NCI-H187 (cell line): ENCODE measurements around the gene ARL6IP5.

ENCODE experiments used
- DNase-seq, 2 experiments: peaks; one replicate each; lab custom pipeline; 2025; lab: John Stamatoyannopoulos, UW

ARL6IP5 gene

DNA sequence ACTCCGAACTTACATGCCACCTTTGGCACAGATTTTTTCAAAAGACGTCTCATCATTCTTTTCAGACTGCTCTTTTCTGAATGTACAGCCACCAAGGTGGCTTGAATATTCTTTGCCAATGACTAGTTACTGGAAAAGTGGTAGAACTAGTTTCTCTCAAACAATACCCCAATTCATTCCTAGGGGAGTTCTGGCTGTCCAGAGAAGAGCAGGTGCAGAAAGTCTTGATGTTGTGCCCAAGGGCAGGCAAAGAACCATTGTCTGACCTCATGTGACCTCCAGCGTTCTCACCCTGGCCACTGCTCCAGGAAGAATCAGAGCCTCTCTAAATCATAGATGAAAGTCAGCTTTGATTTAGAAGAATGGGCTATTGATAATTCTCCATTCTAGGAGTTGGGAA lies 32.2 kb downstream of the ARL6IP5 start:
- DNase-seq = no peak

DNA sequence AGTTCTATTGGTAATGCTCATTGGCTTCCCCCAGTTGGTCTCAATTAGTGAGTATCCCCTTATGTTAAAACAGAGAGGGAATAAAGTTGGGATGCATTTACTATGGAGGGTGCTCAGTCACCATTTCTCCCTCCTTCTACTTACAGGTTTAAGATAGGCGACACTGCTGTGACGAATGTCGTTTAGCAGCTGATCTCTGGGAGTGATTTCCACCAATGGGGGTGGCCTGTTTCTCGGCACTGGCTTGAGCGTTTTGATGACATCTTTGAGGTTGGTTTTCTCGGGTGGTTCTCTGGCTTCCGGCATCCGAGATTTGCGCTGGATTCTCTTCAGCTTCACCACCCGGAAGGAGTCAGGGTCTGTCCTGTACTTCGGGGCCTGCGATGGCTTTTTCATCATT lies 33.8 kb downstream of the ARL6IP5 start:
- no peak for DNase-seq

DNA sequence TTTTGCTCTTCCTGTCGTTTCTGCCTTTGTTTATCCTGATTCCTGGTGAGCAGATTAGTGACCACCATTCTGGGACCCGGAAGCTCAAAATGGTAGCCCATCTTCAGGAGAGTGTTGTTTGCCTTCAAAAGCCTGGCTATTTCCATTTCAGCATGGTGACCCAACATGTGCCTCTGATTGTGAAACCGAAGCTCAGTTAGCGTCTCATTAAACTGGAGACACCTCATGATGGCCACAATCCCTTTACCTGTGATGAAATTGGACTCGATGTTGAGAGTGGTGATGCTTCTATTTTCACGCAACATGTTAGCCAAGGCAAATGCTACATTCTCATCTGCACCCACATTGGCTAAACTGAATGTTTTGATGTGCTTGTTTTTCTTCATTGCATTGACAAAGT lies 34.4 kb downstream of the ARL6IP5 start:
- DNase-seq = no peak

DNA sequence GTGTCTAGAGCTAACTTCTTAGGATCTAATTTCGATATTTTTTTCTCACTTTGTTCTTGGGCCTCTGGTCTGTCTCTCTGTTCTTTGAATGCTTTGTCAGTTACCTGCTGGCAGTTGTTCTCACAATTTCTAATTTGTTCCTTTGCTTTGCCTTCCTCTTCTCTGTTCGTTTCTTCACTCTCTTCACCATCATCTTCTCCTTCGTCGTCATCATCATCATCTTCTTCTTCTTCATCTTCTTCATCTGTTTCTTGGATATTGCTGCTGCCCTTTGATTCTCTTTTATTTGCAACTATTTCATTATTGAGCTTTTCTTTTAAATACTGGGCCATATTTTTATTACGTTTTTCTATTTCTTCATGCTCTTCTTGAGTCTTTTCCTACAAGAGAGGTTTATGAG lies 34.9 kb downstream of the ARL6IP5 start:
- DNase-seq = no peak

DNA sequence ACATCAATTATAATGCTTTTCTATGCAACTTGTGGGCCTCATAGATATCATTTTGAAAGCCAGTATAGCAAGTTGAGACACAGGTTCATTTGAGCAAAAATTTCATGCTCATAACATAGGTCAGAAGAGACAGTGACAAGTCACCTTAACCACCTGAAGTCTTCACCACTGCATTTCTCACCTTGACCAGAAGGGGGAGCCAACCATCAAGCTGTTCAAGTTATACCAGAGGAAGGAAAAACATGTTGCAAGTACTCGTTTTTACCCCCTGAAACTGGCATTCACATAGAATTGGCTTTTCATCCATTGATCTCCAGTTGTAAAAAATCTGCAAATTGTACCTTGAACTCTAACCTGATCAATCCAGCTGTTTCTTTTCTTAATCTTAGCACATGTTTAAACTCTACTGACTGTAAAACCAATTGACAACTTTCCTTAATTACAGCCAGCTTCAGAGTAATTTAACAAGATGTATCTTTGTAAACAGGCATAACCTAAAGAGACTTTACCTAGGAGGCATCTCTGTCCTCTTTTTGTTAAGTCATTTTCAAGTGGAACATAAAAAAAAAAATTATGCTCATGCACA lies 36.2 kb downstream of the ARL6IP5 start:
- DNase-seq = peak; percentile 7 to 12

DNA sequence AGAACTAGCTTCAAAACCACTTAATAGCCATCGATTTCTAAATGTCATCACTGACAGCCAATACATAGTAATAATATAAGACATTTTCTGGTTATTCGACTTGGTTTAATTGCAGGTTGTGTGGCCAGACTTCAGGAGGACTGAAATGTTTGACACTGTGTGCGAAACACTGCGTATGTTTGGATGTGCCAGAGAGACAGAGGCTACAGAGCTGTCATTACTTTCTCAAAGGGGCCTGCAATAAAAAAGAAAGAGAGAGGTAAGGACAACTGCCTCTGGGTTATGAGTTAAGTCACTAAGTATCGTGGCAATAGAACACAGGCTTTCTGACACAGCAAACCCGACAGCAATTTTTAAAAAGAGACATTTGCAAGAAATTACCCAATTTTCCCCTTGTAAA lies 36.8 kb downstream of the ARL6IP5 start:
- DNase-seq = no peak

DNA sequence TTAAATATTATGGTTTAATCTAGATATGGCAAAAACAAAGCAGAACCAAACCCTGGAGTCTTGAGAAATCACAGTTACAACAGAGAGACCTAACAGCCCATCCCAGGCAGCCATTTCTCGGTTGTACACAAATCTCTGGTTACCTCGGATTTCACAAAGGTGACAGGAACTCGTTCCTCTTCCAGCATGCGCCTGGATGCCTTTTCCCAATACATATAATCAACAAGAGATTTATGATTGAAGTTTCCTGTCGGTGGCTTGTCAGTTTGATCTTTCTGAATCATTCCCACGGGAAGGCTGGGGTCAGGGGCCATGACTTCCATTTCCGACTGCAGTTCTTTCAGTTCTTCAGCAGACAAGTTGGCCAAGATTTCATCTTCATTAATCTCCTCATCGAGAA lies 37.2 kb downstream of the ARL6IP5 start:
- no peak for DNase-seq

DNA sequence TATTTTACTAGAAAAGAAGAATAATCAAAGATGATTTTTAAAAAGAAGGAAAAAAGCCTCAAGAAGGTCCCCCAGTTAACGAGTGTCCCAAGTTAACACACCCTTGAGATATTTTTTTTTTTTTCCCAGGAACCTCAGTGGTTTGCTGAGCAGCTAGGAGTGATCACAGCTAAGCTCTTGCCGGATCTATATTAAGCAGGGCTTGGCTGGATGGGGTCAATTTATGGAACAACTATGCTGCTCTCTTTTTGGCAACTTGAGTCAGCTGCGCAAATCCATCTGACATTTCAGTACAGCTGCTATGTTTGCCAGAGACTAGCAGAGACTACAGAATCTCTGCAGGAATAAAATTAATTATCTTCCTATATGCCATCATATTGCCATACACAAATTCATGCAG lies 37.7 kb downstream of the ARL6IP5 start, which contains the start of gene LMOD3:
TSS of gene LMOD3 (minus strand) at position 193 of the 400 bp plus-strand sequence. CDS start 209 bp downstream, outside the sequence.
- no peak for DNase-seq

DNA sequence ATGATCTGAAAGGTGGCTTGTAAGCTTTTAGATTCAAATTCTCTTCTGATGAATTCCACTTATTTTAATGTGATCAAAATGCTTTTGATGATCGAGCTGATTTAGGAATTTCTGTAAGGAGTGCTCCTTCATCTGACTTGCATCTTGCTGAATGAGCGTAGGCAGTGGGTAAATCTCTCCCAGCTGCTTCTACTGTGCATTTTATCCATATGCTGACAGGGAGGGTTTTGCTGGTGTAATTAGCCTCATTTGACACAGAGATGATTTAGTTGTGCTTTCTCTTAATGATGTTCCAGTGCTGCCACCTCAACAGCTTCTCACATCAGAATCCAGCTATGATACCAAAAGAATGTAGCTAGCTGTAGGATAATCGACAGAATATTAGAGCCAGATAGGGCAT lies 41.5 kb downstream of the ARL6IP5 start:
- no peak for DNase-seq

DNA sequence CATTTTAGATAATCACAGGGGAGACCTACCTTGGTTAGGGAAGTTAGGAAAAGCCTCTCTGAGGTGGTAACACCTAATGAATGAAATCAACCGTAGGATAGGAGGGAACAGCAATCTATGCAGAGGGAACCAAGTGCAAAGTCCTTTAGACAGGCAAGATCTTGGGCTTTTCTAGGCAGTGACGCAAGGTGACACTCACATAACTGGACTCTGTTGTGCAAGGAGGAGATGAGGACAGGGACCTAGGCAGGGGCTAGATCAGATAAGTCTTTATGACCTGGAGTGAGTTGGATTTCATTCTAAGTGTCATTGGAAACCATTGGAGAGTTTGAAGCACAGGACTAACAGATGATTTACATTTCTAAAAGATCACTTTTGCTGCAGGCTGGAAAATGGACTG lies 42.3 kb downstream of the ARL6IP5 start:
- DNase-seq = no peak

DNA sequence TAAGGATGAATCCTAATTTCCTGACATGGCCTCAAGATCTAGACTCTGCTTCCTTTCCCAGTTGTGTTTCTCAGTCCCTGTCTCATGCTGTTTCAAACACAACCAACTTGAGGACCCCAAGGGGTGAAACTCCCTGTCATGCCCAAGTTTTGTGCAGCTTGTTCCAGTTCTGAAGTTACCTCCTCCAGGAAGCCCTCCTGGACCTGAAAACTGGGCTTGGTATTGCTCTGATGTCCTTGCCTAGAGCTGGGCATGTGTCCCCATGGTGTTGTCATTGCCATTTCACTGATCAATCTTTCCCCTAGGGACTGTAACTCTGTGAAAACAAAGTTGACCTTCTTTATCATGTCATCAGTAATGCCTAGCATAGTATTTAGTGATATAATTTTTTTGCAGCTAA lies 43.8 kb downstream of the ARL6IP5 start:
- no peak for DNase-seq

DNA sequence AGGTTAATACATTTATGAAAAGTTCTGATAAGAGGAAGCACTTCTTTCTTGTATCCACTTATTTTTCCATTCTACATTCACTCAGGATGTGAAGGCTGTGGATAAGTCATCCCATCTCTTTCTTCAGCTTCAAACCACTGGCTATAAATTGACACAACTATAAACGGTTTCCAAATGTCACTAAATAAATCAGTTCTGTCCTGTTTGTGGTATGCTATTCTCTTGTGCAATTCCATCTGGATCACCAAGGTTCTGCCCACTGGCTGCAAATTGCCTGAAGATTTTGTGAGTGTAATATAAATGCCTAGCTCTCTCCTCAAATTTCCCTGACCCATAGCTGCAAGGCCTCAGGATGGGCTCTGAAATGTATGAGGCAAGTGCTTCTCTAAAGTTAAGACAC lies 44.8 kb downstream of the ARL6IP5 start:
- no peak for DNase-seq

DNA sequence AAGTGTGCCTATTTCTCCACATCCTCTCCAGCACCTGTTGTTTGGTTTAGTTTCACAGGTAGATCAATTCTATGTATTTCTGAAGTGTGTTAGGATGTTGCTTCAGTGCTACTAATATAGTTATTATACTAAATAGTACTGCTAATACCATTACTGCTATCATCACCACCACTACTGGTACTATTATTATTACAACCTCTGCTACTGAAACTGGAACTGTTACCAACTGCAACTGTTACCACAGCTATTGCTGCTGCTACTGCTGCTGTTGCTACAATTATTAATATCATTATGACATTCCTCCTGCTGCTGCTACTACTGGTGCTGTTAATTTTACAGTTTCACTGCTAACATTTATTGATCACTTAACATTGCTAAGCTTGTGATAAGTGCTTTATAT lies 46.0 kb downstream of the ARL6IP5 start:
- DNase-seq = no peak

DNA sequence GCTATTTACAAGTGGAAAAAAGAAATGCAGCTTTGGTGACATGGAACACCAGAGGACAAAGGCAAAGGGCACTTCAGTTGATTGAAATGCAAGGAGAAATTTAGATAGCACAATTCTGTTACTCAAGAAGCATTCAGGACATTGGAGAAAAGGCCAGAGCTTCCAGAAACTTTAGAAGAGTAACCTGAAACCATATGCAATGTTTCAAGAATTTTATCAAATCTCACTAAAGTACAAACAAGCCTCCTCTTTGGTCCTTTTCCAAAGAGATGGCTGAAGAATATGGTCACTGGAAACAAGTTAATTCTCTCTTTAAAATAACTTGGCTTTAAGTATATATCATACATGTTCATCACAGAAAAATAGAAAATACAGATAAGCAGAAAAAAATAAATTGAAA lies 52.3 kb downstream of the ARL6IP5 start:
- no peak for DNase-seq

DNA sequence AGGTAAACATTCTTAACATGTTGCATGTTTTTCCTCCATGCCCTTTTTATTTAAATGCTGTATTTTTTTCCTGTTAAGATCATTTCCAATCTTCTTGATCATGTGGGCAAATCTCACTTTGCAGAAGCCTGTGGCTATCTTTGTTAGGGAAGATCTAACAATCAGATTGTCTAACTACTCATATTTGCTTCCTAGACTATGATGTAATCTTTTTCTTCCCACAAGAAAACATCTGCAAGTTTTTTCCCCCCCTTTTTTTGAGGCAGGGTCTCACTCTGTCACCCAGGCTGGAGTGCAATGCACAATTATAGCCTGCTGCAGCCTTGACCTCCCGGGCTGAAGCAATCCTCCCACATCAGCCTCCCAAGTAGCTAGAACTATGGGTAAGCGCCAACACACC lies 52.7 kb downstream of the ARL6IP5 start:
- DNase-seq = no peak

DNA sequence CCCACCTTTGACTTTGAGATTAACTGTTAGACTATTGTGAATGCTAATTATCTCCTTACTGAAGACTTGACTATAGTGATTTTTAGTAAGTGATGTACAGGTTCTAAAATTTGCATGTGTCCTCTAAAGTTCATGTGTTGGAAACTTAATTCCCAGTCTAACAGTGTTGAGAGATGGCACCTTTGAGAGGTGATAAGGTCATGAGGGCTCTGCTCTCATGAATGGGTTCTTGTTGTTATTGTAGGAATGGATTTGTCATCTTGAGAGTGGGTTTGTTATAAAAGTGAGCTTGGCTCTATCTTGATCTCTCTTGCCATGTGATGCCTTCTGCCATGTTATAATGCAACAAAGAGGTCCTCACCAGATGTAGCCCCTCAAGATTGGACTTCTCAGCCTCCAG lies 56.6 kb downstream of the ARL6IP5 start:
- DNase-seq = no peak

DNA sequence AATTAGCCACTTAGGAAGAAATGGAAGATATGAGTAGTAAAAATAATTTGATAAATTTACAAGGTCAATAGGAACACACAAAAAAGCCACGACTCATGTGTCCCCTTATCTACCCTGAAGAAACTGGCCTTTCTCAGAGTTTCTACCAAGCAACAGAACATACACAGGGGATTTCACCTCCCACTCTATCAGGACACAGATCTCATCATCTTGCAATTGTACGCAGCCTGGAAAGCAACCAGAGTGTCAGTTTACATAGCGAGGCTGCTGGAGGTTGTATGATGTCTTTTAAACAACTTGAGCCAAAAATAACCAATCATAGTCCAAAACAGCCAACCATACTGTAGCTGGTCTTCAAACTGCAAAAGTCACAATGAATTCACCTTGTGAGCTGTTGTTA lies 57.4 kb downstream of the ARL6IP5 start:
- DNase-seq = no peak

DNA sequence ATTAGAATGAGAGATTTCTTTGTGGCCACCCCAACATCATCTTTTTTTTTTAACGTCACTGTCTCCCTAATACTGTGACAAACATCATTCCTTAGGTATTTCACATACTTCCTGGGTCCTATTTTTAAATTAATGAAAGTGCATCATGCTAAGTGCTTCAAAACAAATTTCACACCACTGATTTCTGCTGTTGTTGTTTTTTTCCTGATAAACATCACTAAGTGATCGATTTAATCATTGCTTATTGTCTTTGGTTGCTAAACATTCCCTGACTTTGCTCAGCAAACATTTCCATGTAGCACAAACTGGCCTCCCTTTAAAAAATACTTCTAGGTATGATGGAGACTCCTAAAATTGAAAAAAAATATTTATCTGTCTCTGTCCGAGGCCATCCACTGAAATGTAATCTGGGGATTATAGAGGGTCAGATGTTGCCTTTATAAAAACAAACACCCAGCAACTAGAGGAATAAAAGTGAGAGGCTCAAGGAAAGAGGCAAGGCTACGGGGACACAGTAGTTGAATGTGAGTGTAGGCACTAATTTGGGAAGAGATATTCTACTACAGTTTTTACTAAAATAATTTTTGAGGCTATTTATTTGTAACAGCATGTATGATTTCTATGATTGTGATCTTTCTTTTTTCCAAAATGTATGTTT lies 58.2 kb downstream of the ARL6IP5 start:
- no peak for DNase-seq

DNA sequence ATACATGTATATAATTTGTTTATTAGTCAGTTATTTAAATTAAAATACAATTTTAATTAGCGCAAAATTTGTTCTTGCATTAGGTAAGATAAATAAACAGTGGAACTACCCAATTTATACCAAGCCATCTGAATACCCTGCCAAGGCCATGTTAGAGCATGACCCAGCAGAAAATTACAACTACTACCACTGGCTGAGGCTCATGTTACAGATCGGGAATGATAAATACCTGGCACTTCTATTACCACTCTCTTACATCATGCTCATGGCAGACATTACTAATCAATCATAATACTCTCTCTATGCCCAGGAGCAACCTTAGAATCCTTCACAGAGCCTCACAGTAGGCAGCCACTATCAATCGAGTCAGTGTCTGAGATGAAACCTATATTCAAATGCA lies 58.9 kb downstream of the ARL6IP5 start:
- no peak for DNase-seq

DNA sequence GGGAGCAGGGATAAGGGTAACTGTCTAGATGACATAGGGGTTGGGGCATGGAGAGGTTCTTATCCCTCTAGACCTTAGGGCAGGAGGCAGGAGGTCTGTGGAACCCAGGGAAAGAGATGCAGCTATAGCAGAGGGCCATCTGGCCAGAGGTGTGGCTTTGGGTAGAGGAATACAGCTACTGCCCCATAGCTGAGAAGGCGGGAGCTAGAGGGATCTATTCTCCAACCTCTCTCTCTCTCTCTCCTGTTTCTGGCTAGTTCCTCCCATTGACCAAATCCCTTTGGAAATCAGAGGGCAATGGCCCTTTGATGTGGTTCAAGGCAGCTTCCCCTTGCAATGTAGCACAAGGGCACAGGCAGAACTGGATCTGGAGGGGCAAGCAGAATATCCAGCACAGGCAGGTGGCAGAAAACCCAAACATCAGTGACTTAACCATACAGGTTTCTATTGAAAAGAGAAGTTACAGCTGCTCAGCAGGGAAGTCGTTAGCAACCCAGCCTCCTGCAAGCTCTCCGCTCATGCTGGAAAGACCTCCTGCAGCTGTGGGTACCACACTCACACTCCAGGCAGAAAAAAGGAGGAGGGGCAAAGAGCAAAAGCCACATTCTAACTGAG lies 60.0 kb downstream of the ARL6IP5 start:
- no peak for DNase-seq

DNA sequence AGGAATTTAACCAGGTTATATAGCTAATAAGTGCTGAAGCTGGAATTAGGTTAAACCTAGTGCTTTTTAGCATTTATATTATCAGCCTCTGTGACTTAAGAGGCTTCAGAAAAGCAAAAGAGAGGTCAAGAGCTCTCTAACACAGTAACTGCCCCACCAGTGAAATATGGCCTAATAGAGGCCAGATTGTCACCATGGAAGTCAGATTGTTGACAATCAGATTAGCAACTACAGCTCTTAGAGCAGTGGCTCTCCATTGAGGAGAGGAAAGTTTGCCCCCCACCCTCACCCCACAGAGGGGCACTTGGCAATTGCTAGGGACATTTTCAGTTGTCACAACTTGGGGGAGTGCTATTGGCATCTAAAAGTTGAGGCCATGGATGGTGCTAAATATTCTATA lies 61.0 kb downstream of the ARL6IP5 start:
- no peak for DNase-seq

DNA sequence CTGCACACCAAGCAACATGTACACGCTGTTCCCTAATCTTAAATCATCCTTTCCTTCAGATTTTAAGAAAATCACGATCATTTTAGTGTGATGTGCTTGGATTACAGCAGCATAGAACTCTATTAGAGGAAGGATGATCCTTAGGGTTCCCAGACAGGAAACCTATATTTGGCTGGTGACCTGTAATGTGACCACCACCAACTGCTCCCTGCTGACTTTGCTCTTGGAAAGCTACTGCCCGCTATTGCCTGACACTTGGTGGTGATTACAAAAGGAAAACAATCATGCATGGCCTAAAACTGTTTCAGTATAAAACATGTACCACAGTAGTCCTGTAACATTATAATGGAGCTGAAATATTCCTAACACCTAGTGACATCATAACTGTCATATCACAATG lies 64.8 kb downstream of the ARL6IP5 start:
- no peak for DNase-seq
